Measurements from ENCODE around the gene PPIP5K1. TPM values are rescaled to one million over a fixed set of nuclear protein-coding genes. Genes with fewer than 3 reads are reported as not detected.

PPIP5K1 gene
- total RNA-seq, 1 donor from 2014 or later, result 99.2 TPM

- DNase-seq (ENCODE audit: low spot score in 2 of 2), result peak in 1 of 2 donors; percentile 78
- peaks cover 0 to 11% of the 10 kb centered on the region in 2 donors for H3K9me3 ChIP-seq
- peaks cover 22 to 28% of the 10 kb centered on the region in 2 donors for H3K36me3 ChIP-seq
- no peaks in the 10 kb centered on the region for H3K27me3 ChIP-seq
- intact Hi-C loops (cut with DNase I), result loop anchor here (2.0 to 10.0 kb wide), 5 partner anchors 25 to 1553 kb away; partner anchors contain the start of genes B2M, ELL3, PATL2 and TP53BP1
- peak within 1 kb of the TSS; percentile 55 to 75 for H3K4me3 ChIP-seq
- TF ChIP-seq CTCF (IDR thresholded peaks at IDR 0.05), result no peak
- peaks cover 5 to 17% of the 10 kb centered on the region in 2 donors for H3K4me1 ChIP-seq
- peak within 1 kb of the TSS; percentile 80 to 81 for H3K27ac ChIP-seq
These were observed 72.4 kb downstream of the PPIP5K1 start, which contains the start of gene MAP1A for GRCh38 chr15:43517354-43518196. MAP1A (plus strand) TSS chr15:43517608; CDS start chr15:43521474, 3,866 bp downstream.

GRCh38 chr15:43516801-43517353 lies 73.1 kb downstream of the PPIP5K1 start:
- no peak for DNase-seq (ENCODE audit: low spot score in 2 of 2)
- Histone ChIP-seq H3K9me3 (peaks cover 0 to 4% of the 10 kb centered on the region in 2 donors), H3K4me3 (peak overlapping the region; percentile 55 to 75), H3K36me3 (peaks cover 15 to 21% of the 10 kb centered on the region in 2 donors), H3K27ac (peak overlapping the region; percentile 80 to 81), H3K27me3 (no peaks in the 10 kb centered on the region), H3K4me1 (peaks cover 5 to 17% of the 10 kb centered on the region in 2 donors)
- no peak for TF ChIP-seq CTCF (IDR thresholded peaks at IDR 0.05)
- intact Hi-C loops (cut with DNase I), result loop anchor here (5.0 to 10.0 kb wide), 4 partner anchors 35 to 1552 kb away; partner anchors contain the start of genes B2M, ELL3 and PATL2

GRCh38 chr15:43516185-43516584 lies 73.8 kb downstream of the PPIP5K1 start:
- peaks cover 8 to 14% of the 10 kb centered on the region in 2 donors for H3K36me3 ChIP-seq
- intact Hi-C loops (cut with DNase I), result loop anchor here (5.0 to 10.0 kb wide), 4 partner anchors 34 to 1551 kb away; partner anchors contain the start of genes B2M, ELL3 and PATL2
- H3K27me3 ChIP-seq, result no peaks in the 10 kb centered on the region
- DNase-seq (ENCODE audit: low spot score in 2 of 2), result peak in 1 of 2 donors; percentile 86
- H3K4me1 ChIP-seq, result peaks cover 5 to 21% of the 10 kb centered on the region in 2 donors
- peak overlapping the region in 1 of 2 donors; percentile 75 for H3K4me3 ChIP-seq
- no peaks in the 10 kb centered on the region for H3K9me3 ChIP-seq
- peak overlapping the region; percentile 80 to 81 for H3K27ac ChIP-seq
- no peak for TF ChIP-seq CTCF (IDR thresholded peaks at IDR 0.05)

- Histone ChIP-seq H3K4me3 (peak overlapping the region in 1 of 2 donors; percentile 75), H3K4me1 (peaks cover 5 to 23% of the 10 kb centered on the region in 2 donors), H3K27me3 (no peaks in the 10 kb centered on the region), H3K36me3 (peaks cover 3 to 10% of the 10 kb centered on the region in 2 donors), H3K27ac (peak overlapping the region; percentile 80 to 81), H3K9me3 (no peaks in the 10 kb centered on the region)
- no peak for TF ChIP-seq CTCF (IDR thresholded peaks at IDR 0.05)
- intact Hi-C loops (cut with DNase I), result loop anchor here (5.0 to 10.0 kb wide), 4 partner anchors 33 to 1551 kb away; partner anchors contain the start of genes B2M, ELL3 and PATL2
- no peak for DNase-seq (ENCODE audit: low spot score in 2 of 2)
These were observed 74.3 kb downstream of the PPIP5K1 start for GRCh38 chr15:43515741-43516140.

- Histone ChIP-seq H3K27ac (no peak overlapping the region), H3K27me3 (no peaks in the 10 kb centered on the region), H3K4me3 (no peak overlapping the region), H3K4me1 (peaks cover 5 to 30% of the 10 kb centered on the region in 2 donors), H3K36me3 (no peaks in the 10 kb centered on the region), H3K9me3 (no peaks in the 10 kb centered on the region)
- no peak for DNase-seq (ENCODE audit: low spot score in 2 of 2)
- intact Hi-C loops (cut with DNase I), result loop anchor here (5.0 to 10.0 kb wide), 5 partner anchors 32 to 1550 kb away; partner anchors contain the start of genes B2M, ELL3, LCMT2 and PATL2
- peak in 2 of 3 experiments; percentile 30 to 49 for TF ChIP-seq CTCF (IDR thresholded peaks at IDR 0.05)
These were observed 75.6 kb downstream of the PPIP5K1 start for GRCh38 chr15:43514241-43515057.

Measured in ascending aorta (tissue), 2 donors.